GM23338 (cell line): ENCODE data around the gene MEGF8. TPM values are rescaled to one million over a fixed set of nuclear protein-coding genes. Genes with fewer than 3 reads are reported as not detected.

ENCODE experiments used
- ATAC-seq: fragments of 200-7000 bp; cut with Tn5 transposase; 3 replicates; pipeline ENCODE4 v1.9.1; 2020
- DNase-seq: peaks from one replicate; pipeline ENCODE4 v3.0.0-alpha.2; 2015; ENCODE audit warnings: low spot score
- H2AFZ ChIP-seq: fragments of 200-600 bp; sonication (generic); 2 replicates; pipeline ENCODE4 v1.8.0; 2016; ENCODE audit warnings: antibody characterized with exemption, mild to moderate bottlenecking, moderate library complexity
- H3F3A ChIP-seq: fragments of 200-600 bp; sonication (generic); replicated peaks from 2 replicates; pipeline ENCODE4 v1.8.0; 2017; ENCODE audit warnings: antibody characterized with exemption, mixed run types, low read depth
- H3K27ac ChIP-seq: fragments of 200-600 bp; sonication (generic); 2 replicates; pipeline ENCODE4 v1.6.1; 2016; ENCODE audit warnings: low read depth
- H3K27me3 ChIP-seq: fragments of 200-600 bp; sonication (generic); 2 replicates; pipeline ENCODE4 v1.8.0; 2016; ENCODE audit warnings: mild to moderate bottlenecking, mixed run types, moderate library complexity; ENCODE audit not compliant: insufficient read depth
- H3K36me3 ChIP-seq: fragments of 200-600 bp; sonication (generic); 2 replicates; pipeline ENCODE4 v1.8.0; 2016; ENCODE audit warnings: mild to moderate bottlenecking; ENCODE audit not compliant: insufficient read depth
- H3K4me1 ChIP-seq: fragments of 200-600 bp; sonication (generic); 2 replicates; pipeline ENCODE4 v1.8.0; 2016; ENCODE audit warnings: mild to moderate bottlenecking, moderate library complexity; ENCODE audit not compliant: insufficient read depth
- H3K4me2 ChIP-seq: fragments of 200-600 bp; sonication (generic); 2 replicates; pipeline ENCODE4 v1.7.1; 2017; ENCODE audit warnings: mixed run types
- H3K4me3 ChIP-seq: fragments of 200-600 bp; sonication (generic); 2 replicates; pipeline ENCODE4 v1.6.1; 2016; ENCODE audit warnings: mixed run types
- H3K79me2 ChIP-seq: fragments of 200-600 bp; sonication (generic); replicated peaks from 2 replicates; pipeline ENCODE4 v1.8.0; 2017; ENCODE audit warnings: mild to moderate bottlenecking; ENCODE audit not compliant: insufficient read depth
- H3K9me2 ChIP-seq: fragments of 200-600 bp; sonication (generic); 2 replicates; pipeline ENCODE4 v1.8.0; 2017; ENCODE audit not compliant: insufficient read depth
- H4K20me1 ChIP-seq: fragments of 200-600 bp; sonication (generic); replicated peaks from 2 replicates; pipeline ENCODE4 v1.8.0; 2017; ENCODE audit warnings: mild to moderate bottlenecking; ENCODE audit not compliant: insufficient read depth
- H3K27ac Mint-ChIP-seq: 2 replicates; pipeline ENCODE4 v1.8.0; 2020; ENCODE audit warnings: inconsistent platforms, mild to moderate bottlenecking, moderate library complexity, mixed read lengths
- H3K27me3 Mint-ChIP-seq: 3 replicates; pipeline ENCODE4 v1.8.0; 2022; ENCODE audit warnings: low read depth, mild to moderate bottlenecking, moderate library complexity, mixed read lengths, inconsistent platforms; ENCODE audit not compliant: insufficient read depth, poor library complexity
- H3K36me3 Mint-ChIP-seq: 3 replicates; pipeline ENCODE4 v1.8.0; 2021; ENCODE audit warnings: low read depth, mild to moderate bottlenecking, inconsistent platforms, moderate library complexity, mixed read lengths
- H3K4me1 Mint-ChIP-seq: 3 replicates; pipeline ENCODE4 v1.8.0; 2020; ENCODE audit warnings: mild to moderate bottlenecking, inconsistent platforms, mixed read lengths
- H3K4me3 Mint-ChIP-seq: 3 replicates; pipeline ENCODE4 v1.8.0; 2021; ENCODE audit warnings: moderate library complexity, mild to moderate bottlenecking, inconsistent platforms, mixed read lengths
- H3K9me3 Mint-ChIP-seq: 3 replicates; pipeline ENCODE4 v1.8.0; 2020; ENCODE audit warnings: moderate library complexity, mild to moderate bottlenecking, inconsistent platforms, mixed read lengths
- POLR2AphosphoS5 ChIP-seq: IDR thresholded peaks from 2 replicates; pipeline ENCODE4 v1.6.1; 2016; ENCODE audit warnings: antibody characterized with exemption, low read depth
- REST ChIP-seq: IDR thresholded peaks from one replicate; pipeline ENCODE4 v1.6.1; 2018; ENCODE audit warnings: antibody characterized with exemption; ENCODE audit not compliant: unreplicated experiment
- ZNF462 ChIP-seq: fragments of 250-450 bp; sonication (Bioruptor Pico); IDR thresholded peaks from 2 replicates; pipeline ENCODE4 v1.5.0; 2020; ENCODE audit warnings: mild to moderate bottlenecking, moderate library complexity
- polyA plus RNA-seq: library from polyadenylated mRNA; unstranded; fragments of >200 nt; fragmentation: Nextera tagmentation; extraction: Ambion mirVana; gene quantifications from 2 replicates; pipeline ENCODE4 v1.2.1, GENCODE V29; 2016
- total RNA-seq: library from RNA; depleted of rRNA; stranded (reverse); fragments of >200 nt; shearing (Covaris generic); gene quantifications from 2 replicates; pipeline ENCODE4 v1.2.3, GENCODE V29; 2014

Gene MEGF8
- total and polyA plus RNA-seq, 2 experiments from 2014 or later, result 6.2 to 40.5 TPM

GRCh38 chr19:42388851-42389489, 63.5 kb downstream of the MEGF8 start (continued):
- TF ChIP-seq ZNF462 (CRISPR knock-in tag), result no peak
- TF ChIP-seq REST, result no peak
- no peak for TF ChIP-seq POLR2AphosphoS5

- no peak within 1 kb of the TSS for H3K27ac ChIP-seq
- H3K36me3 Mint-ChIP-seq, result peaks cover 3% of the 10 kb centered on the region; the same call in 1 of the 3 replicates
- H3K79me2 ChIP-seq, result no peaks in the 10 kb centered on the region
- peaks cover 15% of the 10 kb centered on the region for H3K27me3 ChIP-seq
- no peaks in the 10 kb centered on the region for H3K36me3 ChIP-seq
- H3K4me3 Mint-ChIP-seq, result peak within 1 kb of the TSS; percentile 28; the same call in 1 of the 3 replicates
- ATAC-seq, result no peak
- H3K4me1 Mint-ChIP-seq, result peaks cover 19% of the 10 kb centered on the region
- no peaks in the 10 kb centered on the region for H3K9me3 Mint-ChIP-seq
- H3K4me3 ChIP-seq, result no peak within 1 kb of the TSS
- no peak within 1 kb of the TSS for H3K27ac Mint-ChIP-seq
- H3K4me1 ChIP-seq, result no peaks in the 10 kb centered on the region; the same call in 1 of the 2 replicates
- no peaks in the 10 kb centered on the region for H3K9me2 ChIP-seq
- no peaks in the 10 kb centered on the region for H3F3A ChIP-seq
- H2AFZ ChIP-seq, result 0 out of 2 replicates have a peak within 1 kb of the TSS, but pooled peaks have one; percentile 23
- H3K4me2 ChIP-seq, result no peak within 1 kb of the TSS
- H3K27me3 Mint-ChIP-seq, result peaks cover 17% of the 10 kb centered on the region
- no peaks in the 10 kb centered on the region for H4K20me1 ChIP-seq
- DNase-seq, result no peak
- TF ChIP-seq ZNF462 (CRISPR knock-in tag), result no peak
Measured at GRCh38 chr19:42389899-42390298, 64.5 kb downstream of the MEGF8 start, which contains the start of gene CNFN. Gene CNFN (minus strand): TSS chr19:42390297. CDS start chr19:42389037, 1,260 bp downstream.
